Ovary (tissue), 3 donors: Measurements from ENCODE around the gene IKZF1.

Source experiments
- CTCF ChIP-seq, 3 donors: fragments of 450-650 bp in 2 of 3; fragments of 200-600 bp in 1 of 3; IDR thresholded peaks; one replicate each; pipeline versions ENCODE4 v1.5.1 to v1.8.0; 2016 to 2022; ENCODE audit warnings: antibody characterized with exemption in 3 of 3, mild to moderate bottlenecking in 1 of 3
- EP300 ChIP-seq: sonication (generic); formaldehyde crosslinking; IDR thresholded peaks from one replicate; pipeline ENCODE4 v1.6.1; 2017; ENCODE audit warnings: antibody characterized with exemption
- POLR2A ChIP-seq: fragments of 450-650 bp; IDR thresholded peaks from one replicate; pipeline ENCODE4 v1.6.1; 2017; ENCODE audit warnings: antibody characterized with exemption, mild to moderate bottlenecking, moderate library complexity
- donor health status: DM: no; HTN: no; CAD: no.

- no peak for TF ChIP-seq CTCF (IDR thresholded peaks at IDR 0.05)
- no peak for TF ChIP-seq EP300
- TF ChIP-seq POLR2A, result no peak
These were observed 59.0 kb downstream of the IKZF1 start for GRCh38 chr7:50363327-50364060.
